Measurements from ENCODE around the gene PADI3.

DNA sequence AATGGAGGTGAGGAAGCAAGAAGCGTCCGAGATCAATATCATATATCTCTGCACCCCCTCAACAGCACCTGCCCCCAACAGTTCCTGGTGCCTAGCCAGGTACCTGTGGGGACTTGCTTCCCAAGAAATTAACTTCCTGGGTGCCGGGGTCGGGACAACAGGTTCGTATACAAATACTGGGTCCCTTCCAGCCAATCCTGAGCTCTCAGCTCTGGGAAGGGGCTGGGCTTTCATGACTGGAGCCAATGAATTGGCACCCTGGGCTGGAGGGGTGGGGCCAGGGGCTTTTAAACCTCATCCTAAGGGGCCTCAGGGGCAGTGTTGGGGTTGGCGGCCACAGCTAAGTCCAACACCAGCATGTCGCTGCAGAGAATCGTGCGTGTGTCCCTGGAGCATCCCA is at the start of gene PADI3:
- TF ChIP-seq POLR2AphosphoS5 (IDR thresholded peaks at IDR 0.05) (no peak), EP300 (IDR thresholded peaks at IDR 0.05; ENCODE audit: low read depth) (no peak)
- TF ChIP-seq, protein P1, sequence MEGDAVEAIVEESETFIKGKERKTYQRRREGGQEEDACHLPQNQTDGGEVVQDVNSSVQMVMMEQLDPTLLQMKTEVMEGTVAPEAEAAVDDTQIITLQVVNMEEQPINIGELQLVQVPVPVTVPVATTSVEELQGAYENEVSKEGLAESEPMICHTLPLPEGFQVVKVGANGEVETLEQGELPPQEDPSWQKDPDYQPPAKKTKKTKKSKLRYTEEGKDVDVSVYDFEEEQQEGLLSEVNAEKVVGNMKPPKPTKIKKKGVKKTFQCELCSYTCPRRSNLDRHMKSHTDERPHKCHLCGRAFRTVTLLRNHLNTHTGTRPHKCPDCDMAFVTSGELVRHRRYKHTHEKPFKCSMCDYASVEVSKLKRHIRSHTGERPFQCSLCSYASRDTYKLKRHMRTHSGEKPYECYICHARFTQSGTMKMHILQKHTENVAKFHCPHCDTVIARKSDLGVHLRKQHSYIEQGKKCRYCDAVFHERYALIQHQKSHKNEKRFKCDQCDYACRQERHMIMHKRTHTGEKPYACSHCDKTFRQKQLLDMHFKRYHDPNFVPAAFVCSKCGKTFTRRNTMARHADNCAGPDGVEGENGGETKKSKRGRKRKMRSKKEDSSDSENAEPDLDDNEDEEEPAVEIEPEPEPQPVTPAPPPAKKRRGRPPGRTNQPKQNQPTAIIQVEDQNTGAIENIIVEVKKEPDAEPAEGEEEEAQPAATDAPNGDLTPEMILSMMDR (IDR thresholded peaks at IDR 0.05), result no peak
